ENCODE results near the gene YWHAH.

GRCh38 chr22:31919730-31920129, 24.6 kb upstream of the YWHAH start:
- TF ChIP-seq POLR2A (IDR thresholded peaks at IDR 0.05; ENCODE audit: extremely low read depth, insufficient read length) (no peak), MYC (IDR thresholded peaks at IDR 0.05; ENCODE audit: low read depth, low read length) (no peak)
- TF ChIP-seq, protein P1, sequence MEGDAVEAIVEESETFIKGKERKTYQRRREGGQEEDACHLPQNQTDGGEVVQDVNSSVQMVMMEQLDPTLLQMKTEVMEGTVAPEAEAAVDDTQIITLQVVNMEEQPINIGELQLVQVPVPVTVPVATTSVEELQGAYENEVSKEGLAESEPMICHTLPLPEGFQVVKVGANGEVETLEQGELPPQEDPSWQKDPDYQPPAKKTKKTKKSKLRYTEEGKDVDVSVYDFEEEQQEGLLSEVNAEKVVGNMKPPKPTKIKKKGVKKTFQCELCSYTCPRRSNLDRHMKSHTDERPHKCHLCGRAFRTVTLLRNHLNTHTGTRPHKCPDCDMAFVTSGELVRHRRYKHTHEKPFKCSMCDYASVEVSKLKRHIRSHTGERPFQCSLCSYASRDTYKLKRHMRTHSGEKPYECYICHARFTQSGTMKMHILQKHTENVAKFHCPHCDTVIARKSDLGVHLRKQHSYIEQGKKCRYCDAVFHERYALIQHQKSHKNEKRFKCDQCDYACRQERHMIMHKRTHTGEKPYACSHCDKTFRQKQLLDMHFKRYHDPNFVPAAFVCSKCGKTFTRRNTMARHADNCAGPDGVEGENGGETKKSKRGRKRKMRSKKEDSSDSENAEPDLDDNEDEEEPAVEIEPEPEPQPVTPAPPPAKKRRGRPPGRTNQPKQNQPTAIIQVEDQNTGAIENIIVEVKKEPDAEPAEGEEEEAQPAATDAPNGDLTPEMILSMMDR (IDR thresholded peaks at IDR 0.05; ENCODE audit: low read depth, low read length), result no peak
